Kidney tubule cell (primary cell): ENCODE results near the gene INS.
"Not testable (repeated sequence)": the region's sequence is repeated elsewhere in the genome, so short reads cannot be mapped to it uniquely, and the experiment has no call there.

ENCODE experiments used
- DNase-seq: peaks from one replicate; pipeline ENCODE4 v3.0.0-alpha.2; 2018; ENCODE audit warnings: low spot score

The INS gene

DNA sequence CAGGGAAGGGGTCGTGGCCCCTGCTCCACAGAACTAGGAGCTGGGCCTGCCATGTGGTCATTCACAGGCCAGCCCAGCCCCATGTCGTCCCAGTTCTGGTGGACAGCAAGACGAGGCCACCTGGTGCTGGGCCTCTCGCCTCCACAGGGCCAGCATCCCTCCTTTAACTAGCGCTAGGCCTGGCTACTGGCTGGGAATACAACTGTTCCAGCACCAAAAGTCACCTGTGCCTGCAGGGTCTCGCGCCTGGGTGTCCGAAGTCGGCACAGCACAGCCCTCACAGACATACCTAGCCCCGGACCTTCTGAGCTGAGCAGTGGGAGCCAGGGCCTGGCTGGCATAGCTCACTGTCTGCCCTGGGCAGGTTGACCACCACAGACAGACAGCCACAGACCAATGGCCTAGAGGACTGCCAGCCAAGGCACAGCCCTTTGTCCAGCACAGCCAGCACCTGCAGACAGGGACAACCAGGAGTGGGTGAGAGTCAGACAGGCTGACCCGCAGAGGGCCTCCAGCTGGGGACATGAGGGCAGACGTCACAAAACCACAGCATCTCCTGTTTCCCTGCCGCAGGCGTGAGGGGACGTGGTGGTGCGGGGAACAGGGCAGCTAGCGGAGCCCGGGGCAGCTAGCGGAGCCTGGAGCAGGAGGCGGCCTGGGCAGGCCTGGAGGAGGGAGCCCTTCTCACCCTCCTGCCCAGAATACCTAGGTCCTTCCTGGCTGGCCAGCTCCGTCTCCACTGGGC, 37.8 kb upstream of the INS start:
- DNase-seq = no peak

- no peak for DNase-seq
These were observed 36.9 kb upstream of the INS start for GRCh38 chr11:2197771-2198520.

DNA sequence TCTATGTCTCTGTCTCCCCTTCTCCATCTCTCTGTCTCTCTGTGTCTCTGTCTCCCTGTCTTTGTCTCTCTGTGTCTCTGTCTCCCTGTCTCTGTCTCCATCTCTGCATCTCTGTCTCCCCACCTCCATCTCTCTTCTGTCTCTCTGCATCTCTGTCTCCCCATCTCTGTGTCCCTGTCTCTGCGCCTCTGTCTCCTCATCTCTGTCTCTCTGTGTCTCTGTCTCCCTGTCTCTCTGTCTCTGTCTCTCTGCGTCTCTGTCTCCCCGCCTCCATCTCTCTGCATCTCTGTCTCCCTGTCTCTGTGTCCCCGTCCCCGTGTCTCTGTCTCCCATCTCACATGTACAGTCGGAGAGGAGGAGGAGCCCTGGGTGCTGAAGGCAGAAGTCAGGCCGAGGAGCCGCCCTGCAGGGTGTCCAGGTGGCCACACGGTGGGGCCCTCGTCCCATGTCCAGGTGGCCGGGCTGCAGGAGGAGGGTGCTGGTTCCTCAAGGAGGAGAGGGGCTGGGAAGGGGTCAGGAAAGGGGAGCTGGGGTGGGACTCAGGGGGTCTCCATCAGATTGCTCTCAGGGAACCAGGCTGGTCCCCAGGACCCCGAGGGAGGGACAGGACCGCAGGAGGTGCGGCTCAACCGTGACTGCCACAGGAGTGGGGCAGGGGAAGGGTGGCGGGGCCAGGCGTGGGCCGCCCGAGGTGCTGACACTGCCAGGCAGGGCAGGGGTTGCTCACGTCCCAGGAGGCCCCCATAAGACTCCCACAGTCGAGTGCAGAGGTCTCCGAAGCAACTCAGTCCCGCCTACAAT, 36.2 kb upstream of the INS start:
- DNase-seq = peak; percentile 73

DNA sequence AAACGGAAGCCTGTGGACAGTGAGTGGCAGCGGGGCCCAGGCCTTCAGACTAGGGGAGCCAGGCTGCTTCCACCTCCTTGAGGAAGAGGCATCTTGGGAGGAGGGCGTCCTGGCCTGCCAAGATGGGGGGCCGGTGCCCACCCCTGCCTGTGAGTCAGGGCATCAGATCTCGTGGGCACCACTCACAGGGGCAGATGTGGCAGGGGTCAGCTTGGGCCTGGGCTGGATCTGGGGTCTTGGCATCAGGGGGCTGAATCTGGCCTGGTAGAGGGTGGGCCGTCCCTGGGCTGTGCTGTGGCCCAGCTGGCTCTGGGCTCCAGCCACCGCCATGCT, 34.7 kb upstream of the INS start:
- DNase-seq = no peak

GRCh38 chr11:2194877-2195755, 34.1 kb upstream of the INS start:
- peak; percentile 19 for DNase-seq

- DNase-seq = not testable (repeated sequence)
These were observed 33.0 kb upstream of the INS start for GRCh38 chr11:2193888-2194595.

GRCh38 chr11:2193099-2193887, 32.3 kb upstream of the INS start:
- no peak for DNase-seq

- DNase-seq = no peak
These were observed 31.4 kb upstream of the INS start for GRCh38 chr11:2192435-2192834.

DNA sequence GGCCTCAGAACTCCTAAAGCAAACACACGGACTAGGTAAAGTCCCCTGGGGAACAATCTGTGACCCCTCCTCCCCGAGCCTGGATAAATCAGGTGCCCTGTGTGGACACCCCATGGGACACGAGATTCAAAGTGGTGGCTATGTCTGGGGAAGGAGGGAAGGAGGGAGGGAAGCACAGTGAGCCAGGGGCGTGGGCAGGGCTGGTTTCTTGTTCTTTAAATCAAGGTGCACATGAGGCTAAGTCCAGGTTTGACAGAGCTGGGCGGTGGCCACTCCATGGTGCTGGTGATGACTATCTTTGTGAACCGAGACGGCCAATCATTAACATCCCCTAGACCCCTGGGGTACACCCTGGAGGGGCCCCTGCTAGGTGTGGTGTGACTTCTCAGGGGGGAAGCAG, 30.9 kb upstream of the INS start:
- DNase-seq = no peak

- DNase-seq = no peak
These were observed 29.9 kb upstream of the INS start for GRCh38 chr11:2190657-2191471.

GRCh38 chr11:2189938-2190656, 29.1 kb upstream of the INS start:
- DNase-seq = no peak

DNA sequence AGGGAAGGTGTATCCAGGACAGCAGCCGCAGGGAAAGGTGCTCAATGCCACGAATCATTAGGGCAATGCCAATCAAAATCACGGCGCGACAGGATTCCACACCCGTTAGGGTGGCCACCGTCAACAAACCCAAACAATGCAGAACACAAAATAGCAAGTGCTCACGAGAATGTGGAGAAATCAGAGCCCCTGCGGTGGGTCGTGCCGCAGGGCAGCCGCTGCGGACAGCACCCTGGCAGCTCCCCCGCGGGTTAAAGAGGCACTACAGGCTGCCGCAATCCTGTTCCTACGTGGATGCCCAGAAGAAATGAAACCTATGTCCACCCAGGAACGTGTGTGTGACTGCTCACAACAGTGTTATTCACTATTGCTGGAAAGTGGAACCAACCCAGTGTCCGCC, 27.7 kb upstream of the INS start:
- DNase-seq = no peak

- no peak for DNase-seq
These were observed 26.3 kb upstream of the INS start for GRCh38 chr11:2187280-2187707.

- DNase-seq = peak; percentile 37
These were observed 25.8 kb upstream of the INS start for GRCh38 chr11:2186669-2187279.

GRCh38 chr11:2185324-2186085, 24.5 kb upstream of the INS start:
- no peak for DNase-seq

DNA sequence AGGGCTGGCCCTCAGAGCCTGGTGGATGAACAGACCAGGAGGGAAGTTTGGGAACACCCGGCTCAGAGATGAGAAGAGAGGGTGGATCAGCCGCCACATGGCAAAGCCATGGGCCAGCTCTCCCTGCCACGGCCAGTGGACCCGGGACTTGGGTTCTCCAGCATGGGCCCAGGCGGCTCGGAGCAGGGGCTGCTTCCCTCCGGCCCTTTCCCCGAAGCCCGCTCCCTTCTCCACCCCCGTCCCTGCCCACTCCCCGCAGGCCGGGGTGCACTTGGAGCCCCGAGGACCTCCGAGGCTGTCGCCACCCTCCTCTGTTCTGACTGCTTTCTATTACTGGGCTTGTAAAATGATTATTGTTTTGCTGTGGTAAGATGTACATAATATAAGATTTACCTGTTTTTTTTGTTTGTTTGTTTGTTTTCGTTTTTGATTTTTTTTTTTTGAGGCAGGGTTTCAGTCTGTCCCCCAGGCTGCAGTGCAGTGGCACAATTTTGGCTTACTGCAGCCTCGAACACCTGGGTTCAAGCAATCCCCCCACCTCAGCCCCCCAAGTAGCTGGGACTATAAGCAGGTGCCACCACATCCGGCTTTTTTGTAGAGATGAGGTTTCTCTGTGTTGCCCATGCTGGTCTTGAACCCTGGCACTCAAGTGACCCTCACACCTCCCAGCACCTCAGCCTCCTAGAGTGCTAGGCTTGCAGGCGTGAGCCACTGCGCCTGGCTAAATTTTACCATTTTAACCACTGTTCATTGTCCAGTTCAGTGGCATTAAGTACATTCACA, 21.9 kb upstream of the INS start:
- DNase-seq = no peak

DNA sequence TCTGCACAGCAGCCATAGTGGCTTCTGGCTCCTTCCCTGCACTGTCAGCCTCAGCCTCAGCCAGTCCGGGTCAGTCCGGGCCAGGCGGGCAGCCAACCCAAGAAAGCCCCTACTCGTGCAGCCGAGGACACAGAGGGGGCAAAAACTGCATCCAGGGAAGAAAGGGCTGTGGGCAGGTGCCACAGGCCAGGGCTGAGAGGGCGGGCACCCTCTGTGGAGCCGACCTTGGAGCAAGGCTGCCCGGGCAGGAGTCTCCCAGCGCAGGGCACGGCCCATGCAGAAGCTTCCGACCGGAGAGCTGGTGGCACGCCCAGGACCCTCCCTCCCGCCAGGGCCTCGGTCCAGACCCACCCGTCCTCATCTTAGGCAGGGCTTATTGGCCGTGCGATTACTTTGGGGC, 21.1 kb upstream of the INS start:
- no peak for DNase-seq
